SJCRH30 (cell line): Measurements from ENCODE around the gene ZNF644. TPM values are rescaled to one million over a fixed set of nuclear protein-coding genes. Genes with fewer than 3 reads are reported as not detected.
A peak's percentile ranks its signal among the peaks of the same experiment; 100 is the strongest.

ENCODE experiments used
- DNase-seq, 2 experiments: peaks; one replicate each; pipeline ENCODE4 v3.0.0-alpha.2; 2015 to 2020
- H3K27ac ChIP-seq: fragments of 250-450 bp; sonication (Bioruptor Pico); 2 replicates; pipeline ENCODE4 v1.5.1; 2020; ENCODE audit warnings: mild to moderate bottlenecking, moderate library complexity
- H3K27me3 ChIP-seq: fragments of 250-450 bp; sonication (Bioruptor Pico); 2 replicates; pipeline ENCODE4 v1.5.1; 2020; ENCODE audit warnings: mild to moderate bottlenecking, moderate library complexity
- H3K36me3 ChIP-seq: fragments of 250-450 bp; sonication (Bioruptor Pico); 2 replicates; pipeline ENCODE4 v1.5.1; 2020; ENCODE audit warnings: mild to moderate bottlenecking, moderate library complexity
- H3K4me1 ChIP-seq: fragments of 250-450 bp; sonication (Bioruptor Pico); 2 replicates; pipeline ENCODE4 v1.5.1; 2020; ENCODE audit warnings: mild to moderate bottlenecking, moderate library complexity
- H3K4me3 ChIP-seq: fragments of 250-450 bp; sonication (Bioruptor Pico); 2 replicates; pipeline ENCODE4 v1.5.1; 2020; ENCODE audit warnings: mild to moderate bottlenecking, moderate library complexity
- H3K9me3 ChIP-seq: fragments of 250-450 bp; sonication (Bioruptor Pico); replicated peaks from 2 replicates; pipeline ENCODE4 v1.5.1; 2020; ENCODE audit warnings: mild to moderate bottlenecking, moderate library complexity
- total RNA-seq: library from RNA; depleted of rRNA; stranded (reverse); fragments of >200 nt; shearing (Covaris generic); gene quantifications from 2 replicates; pipeline ENCODE4 v1.2.3, GENCODE V29; 2014

ZNF644 gene
- total RNA-seq, 1 experiment from 2014 or later, result 86.4 TPM

DNA sequence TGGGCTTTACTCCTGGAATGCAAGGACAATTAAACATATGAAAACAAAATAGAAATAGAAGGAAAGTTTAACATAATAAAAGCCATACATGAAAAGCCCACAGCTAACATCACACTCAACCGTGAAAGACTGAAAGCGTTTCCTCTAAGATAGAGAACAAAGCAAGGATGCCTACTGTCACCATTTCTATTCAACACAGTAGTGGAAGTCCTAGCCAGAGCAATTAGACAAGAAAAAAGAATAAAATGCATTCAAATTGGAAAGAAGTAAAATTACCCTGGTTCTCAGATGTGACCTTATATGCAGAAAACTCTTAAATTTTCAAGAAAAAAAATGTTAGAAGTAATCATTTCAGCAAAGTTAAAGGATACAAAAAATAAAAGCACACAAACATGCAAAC is 34.0 kb downstream of the ZNF644 start:
- Histone ChIP-seq H3K27me3 (no peaks in the 10 kb centered on the region), H3K27ac (no peak overlapping the region), H3K4me3 (no peak overlapping the region), H3K4me1 (no peaks in the 10 kb centered on the region), H3K9me3 (peaks cover 8% of the 10 kb centered on the region; the same call in 1 of the 2 replicates), H3K36me3 (peaks cover 24% of the 10 kb centered on the region)
- no peak for DNase-seq

DNA sequence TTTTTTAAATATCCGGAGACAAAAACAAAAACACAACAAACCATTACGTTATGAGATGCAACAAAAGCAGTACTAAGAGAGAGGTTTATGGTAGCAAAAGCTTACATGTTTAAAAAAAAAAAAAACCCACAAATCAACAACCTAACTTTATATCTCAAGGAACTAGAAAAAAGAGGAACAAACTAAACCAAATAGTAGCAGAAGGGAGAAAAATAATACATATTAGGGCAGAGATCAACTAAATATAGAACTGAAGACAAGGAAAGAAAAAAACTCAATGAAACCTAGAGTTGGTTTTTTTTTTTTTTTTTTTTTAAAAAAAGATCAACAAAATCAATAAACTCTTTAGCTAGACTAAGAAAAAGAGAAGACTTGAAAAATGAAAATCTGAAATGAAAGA is 34.9 kb downstream of the ZNF644 start:
- peaks cover 28% of the 10 kb centered on the region for H3K36me3 ChIP-seq
- no peak for DNase-seq
- H3K27ac ChIP-seq, result no peak overlapping the region
- H3K9me3 ChIP-seq, result peaks cover 8% of the 10 kb centered on the region; the same call in 1 of the 2 replicates
- H3K4me1 ChIP-seq, result no peaks in the 10 kb centered on the region
- no peak overlapping the region for H3K4me3 ChIP-seq
- H3K27me3 ChIP-seq, result no peaks in the 10 kb centered on the region

DNA sequence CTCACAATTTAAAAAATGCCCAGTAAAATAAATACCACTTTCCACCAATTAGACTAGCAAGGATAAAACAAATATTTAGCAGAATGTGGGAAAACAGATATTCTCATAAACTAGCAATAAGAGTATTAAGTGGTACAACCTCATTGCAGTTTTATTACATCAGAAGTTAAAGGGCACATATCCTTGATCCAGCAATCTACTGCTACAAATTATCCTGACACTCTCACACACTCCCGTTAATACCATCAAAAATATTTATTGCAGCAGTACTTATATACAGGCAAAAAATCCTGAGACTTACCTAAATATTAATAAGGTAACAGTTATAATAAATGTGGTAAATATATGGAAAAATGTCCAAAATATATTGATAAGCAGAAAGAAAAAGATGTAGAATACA is 44.3 kb downstream of the ZNF644 start:
- Histone ChIP-seq H3K4me1 (0 out of 2 replicates have a peak, but pooled peaks cover 3% of the 10 kb centered on the region), H3K4me3 (no peak overlapping the region), H3K27ac (no peak overlapping the region), H3K27me3 (no peaks in the 10 kb centered on the region), H3K9me3 (no peaks in the 10 kb centered on the region), H3K36me3 (peaks cover 29% of the 10 kb centered on the region)
- DNase-seq, result no peak

DNA sequence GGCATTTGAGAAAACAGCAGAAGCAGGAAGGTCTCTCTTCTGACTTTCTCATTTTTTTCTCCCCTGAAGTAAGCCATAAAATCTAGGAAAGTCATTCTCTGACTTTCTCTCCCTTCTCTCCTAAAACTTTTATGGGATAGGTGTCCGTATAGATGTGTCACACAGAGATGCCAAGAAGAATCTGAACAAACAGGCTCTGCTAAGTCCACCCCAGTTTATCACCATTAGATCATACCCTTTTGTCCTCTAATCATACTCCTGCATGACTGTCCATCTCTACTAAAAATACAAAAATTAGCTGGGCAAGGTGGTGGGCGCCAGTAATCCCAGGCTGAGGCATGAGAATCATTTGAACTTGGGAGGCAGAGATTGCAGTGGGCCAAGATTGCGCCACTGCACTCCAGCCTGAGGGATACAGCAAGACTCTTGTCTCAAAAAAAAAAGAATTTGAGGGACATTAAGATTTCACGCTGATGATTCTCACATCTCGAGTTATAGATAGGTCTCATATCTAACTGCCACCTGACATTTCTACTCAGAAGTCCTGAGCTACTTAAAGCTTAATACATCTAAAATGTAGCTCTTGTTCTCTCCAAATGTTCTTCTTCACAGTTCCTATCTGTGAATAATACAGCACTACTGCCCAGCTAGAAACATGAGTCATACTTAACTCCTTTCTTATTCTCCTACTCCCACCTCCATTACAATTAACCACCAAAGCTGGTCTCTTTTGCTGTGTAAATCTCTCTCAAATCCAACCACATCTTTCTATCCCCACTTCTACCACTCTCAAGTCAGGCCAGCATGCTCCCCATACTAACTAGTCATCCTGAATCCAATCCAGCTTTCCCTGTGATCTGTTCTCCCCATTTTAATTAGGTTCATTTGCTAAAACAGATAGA is 47.7 kb downstream of the ZNF644 start:
- no peak for DNase-seq
- H3K36me3 ChIP-seq, result peaks cover 30% of the 10 kb centered on the region
- no peaks in the 10 kb centered on the region for H3K27me3 ChIP-seq
- H3K4me3 ChIP-seq, result no peak overlapping the region
- H3K9me3 ChIP-seq, result no peaks in the 10 kb centered on the region
- H3K4me1 ChIP-seq, result 0 out of 2 replicates have a peak, but pooled peaks cover 3% of the 10 kb centered on the region
- no peak overlapping the region for H3K27ac ChIP-seq

DNA sequence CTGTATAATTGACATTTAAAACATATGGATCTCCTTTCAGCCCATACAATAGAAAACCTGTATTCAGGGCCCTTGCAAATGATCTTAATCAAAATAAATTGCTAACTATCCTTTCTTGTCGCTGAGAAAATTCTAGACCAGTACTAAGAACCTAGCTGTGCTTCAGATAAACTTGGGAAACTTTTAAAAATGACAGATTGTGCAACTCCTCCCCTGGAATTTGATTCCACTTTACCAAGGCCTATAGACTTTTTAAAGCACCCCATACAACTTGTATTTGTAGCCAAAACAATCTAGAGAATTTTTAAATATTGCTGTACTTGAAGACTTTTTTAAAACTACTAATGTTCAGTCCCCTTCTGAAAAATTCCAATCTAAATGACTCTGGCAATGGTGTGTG is 51.6 kb downstream of the ZNF644 start:
- DNase-seq, result no peak
- no peaks in the 10 kb centered on the region for H3K27me3 ChIP-seq
- H3K9me3 ChIP-seq, result no peaks in the 10 kb centered on the region
- no peak overlapping the region for H3K4me3 ChIP-seq
- peaks cover 18% of the 10 kb centered on the region for H3K36me3 ChIP-seq
- H3K27ac ChIP-seq, result no peak overlapping the region
- H3K4me1 ChIP-seq, result 0 out of 2 replicates have a peak, but pooled peaks cover 3% of the 10 kb centered on the region

DNA sequence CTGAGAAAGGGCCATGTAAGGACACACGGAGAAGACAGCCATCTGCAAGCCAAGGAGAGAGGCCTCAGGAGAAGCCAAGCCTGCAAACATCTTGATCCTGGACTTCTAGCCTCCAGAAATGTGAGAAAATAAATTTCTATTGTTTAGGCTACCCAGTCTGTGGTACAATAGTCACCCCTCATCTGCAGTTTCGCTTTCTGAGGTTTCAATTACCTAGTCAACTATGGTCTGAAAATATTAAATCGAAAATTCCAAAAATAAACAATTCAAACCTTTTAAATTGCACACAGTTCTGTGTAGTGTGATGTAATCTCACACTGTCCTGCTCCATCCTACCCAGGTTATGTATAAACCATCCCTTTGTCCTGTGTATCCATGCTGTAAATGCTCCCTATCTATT is 52.6 kb downstream of the ZNF644 start:
- Histone ChIP-seq H3K36me3 (peaks cover 15% of the 10 kb centered on the region), H3K27ac (no peak overlapping the region), H3K27me3 (no peaks in the 10 kb centered on the region), H3K4me1 (no peaks in the 10 kb centered on the region), H3K4me3 (no peak overlapping the region), H3K9me3 (no peaks in the 10 kb centered on the region)
- no peak for DNase-seq

DNA sequence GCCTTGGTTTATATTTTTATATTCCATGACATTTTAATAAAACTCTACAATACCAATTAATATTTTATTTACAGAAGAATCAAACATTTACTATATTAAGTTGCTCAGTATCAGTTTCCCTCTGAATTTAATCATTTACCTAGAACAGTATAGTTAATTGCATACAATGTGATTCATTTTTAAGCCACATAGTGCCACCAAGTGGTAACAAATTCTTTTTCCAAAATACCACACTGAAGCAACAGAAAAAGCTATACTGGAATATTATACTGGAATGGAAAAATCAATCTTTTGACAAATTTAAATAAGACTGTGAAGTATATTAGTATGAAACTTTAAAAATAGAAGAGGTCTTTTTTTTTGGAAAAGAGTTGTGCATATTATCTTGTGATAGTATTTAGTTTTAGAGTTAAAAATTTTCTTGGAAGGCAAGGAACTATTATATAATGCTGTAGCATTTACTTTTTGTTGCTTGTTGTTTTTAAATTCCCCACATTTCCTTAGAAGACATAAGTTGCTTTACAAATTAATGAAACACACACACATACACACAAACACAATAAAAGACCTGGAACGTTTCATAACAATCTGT is 57.3 kb downstream of the ZNF644 start:
- Histone ChIP-seq H3K27me3 (no peaks in the 10 kb centered on the region), H3K27ac (no peak overlapping the region), H3K9me3 (0 out of 2 replicates have a peak, but pooled peaks cover under 1% of the 10 kb centered on the region), H3K4me3 (no peak overlapping the region), H3K36me3 (peaks cover 7% of the 10 kb centered on the region), H3K4me1 (no peaks in the 10 kb centered on the region)
- peak in 1 of 2 experiments; percentile 39 for DNase-seq

DNA sequence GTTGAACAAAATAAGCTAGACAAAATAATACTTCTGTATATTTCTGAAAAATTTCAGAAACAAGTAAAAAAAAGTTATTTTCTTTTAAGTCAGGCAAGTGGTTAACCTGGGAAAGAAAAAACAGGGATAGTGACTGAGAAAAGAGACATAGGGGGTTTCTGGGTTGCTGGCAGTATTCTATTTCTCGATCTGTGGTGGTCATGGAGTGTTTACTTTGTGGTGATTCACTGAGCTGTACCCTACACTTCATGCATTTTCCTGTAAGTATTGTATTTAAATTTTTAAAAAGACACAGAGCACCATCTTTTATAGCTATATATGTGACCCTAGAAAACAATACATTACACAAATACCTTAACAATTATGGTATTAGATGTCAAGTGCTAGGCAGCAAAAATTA is 58.2 kb downstream of the ZNF644 start:
- no peaks in the 10 kb centered on the region for H3K4me1 ChIP-seq
- H3K27ac ChIP-seq, result no peak overlapping the region
- DNase-seq, result no peak
- 0 out of 2 replicates have a peak, but pooled peaks cover 3% of the 10 kb centered on the region for H3K9me3 ChIP-seq
- H3K27me3 ChIP-seq, result no peaks in the 10 kb centered on the region
- H3K4me3 ChIP-seq, result no peak overlapping the region
- H3K36me3 ChIP-seq, result peaks cover 10% of the 10 kb centered on the region

DNA sequence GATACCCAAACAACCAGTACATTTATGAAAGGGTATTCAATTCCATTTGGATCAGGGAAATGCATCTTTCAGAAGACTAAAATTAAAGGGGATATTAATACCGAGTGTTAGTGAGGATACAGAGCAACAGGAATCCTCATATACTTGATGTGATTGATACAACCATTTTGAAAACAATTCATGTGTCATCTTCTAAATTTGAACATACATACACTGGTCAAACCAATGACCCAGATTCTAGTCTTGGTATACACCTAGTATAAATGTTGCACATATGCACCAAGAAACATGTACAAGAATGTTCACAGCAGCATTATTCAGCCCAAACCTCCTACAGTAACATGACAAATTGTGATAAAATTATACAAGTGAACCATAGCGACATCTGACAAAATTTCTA is 58.6 kb downstream of the ZNF644 start:
- Histone ChIP-seq H3K4me1 (no peaks in the 10 kb centered on the region), H3K4me3 (no peak overlapping the region), H3K36me3 (peaks cover 10% of the 10 kb centered on the region), H3K27ac (no peak overlapping the region), H3K9me3 (0 out of 2 replicates have a peak, but pooled peaks cover 3% of the 10 kb centered on the region), H3K27me3 (no peaks in the 10 kb centered on the region)
- DNase-seq, result no peak

DNA sequence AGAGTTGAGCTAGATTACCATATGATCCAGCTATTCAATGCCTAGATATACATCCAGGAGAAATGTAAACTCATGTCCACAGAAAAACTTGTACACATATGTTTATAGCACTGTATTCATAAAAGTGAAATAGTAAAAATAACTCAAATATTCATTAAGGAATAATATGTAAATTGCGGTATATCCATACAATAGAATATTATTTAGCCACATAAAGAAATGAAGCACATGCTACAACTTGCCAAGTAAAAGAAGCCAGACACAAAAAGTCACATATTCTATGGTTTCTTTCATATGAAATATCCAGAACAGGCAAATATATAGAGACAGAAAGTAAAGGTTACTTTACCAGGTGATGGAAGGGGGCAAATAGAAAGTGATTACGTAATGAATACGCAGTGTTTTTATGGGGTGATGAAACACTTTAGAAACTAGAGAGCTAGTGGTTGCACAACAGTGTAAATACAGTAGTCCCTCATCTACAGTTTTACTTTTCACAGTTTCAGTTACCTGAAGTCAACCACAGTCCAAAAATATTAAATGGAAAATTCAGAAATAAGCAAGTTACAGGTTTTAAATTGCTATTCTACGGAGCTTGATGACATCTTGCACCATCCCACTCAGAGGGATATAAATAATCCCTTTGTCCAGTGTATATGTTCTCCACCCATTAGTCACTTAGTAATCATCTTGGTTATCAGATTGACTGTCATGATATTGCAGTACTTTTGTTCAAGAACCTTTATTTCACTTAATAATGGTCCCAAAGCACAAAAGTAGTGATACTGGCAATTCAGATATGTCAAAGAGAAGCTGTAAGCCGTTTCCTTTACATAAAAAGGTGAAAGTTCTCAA is 62.3 kb downstream of the ZNF644 start:
- DNase-seq, result no peak
- H3K36me3 ChIP-seq, result peaks cover 25% of the 10 kb centered on the region
- H3K27me3 ChIP-seq, result no peaks in the 10 kb centered on the region
- H3K4me3 ChIP-seq, result no peak overlapping the region
- H3K9me3 ChIP-seq, result 0 out of 2 replicates have a peak, but pooled peaks cover 6% of the 10 kb centered on the region
- H3K4me1 ChIP-seq, result peaks cover 7% of the 10 kb centered on the region; the same call in 1 of the 2 replicates
- H3K27ac ChIP-seq, result no peak overlapping the region

DNA sequence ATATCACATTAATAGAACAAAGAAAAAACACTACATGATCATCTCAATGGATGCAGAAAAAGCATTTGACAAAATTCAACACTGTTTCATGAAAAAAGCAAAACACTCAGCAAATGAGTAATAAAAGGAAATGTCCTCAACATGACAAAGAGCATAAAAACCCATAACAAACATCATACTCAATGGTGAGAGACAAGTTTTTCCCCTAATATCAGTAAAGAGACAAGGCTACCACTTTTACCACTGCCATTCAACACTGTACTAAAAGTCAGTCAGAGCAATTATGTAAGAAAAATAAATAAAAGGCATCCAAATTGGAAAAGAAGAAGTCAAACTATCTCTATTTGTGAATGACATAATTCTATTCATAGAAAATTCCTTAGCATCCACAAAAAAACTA is 64.3 kb downstream of the ZNF644 start:
- Histone ChIP-seq H3K4me3 (no peak overlapping the region), H3K27me3 (no peaks in the 10 kb centered on the region), H3K4me1 (peaks cover 7% of the 10 kb centered on the region; the same call in 1 of the 2 replicates), H3K36me3 (peaks cover 25% of the 10 kb centered on the region), H3K9me3 (0 out of 2 replicates have a peak, but pooled peaks cover 6% of the 10 kb centered on the region), H3K27ac (no peak overlapping the region)
- no peak for DNase-seq

DNA sequence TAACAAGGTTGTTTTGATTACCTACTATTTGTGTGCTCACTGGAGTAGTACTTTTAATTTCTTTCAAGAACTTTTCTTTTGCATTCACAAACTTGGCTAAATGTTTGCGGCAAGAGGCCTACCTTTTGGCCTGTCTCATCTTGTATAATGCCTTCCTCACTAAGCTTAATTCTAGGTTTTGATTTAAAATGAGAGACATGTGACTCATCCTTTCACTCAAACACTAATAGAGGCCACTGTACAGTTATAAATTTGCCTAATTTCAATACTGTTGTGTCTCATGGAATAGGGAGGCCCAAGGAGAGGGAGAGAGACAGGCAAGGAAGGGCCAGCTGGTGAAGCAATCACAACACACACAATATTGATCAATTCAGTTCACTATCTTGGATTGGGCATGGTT is 66.1 kb downstream of the ZNF644 start:
- no peak overlapping the region for H3K27ac ChIP-seq
- no peaks in the 10 kb centered on the region for H3K27me3 ChIP-seq
- peaks cover 7% of the 10 kb centered on the region; the same call in 1 of the 2 replicates for H3K4me1 ChIP-seq
- H3K9me3 ChIP-seq, result 0 out of 2 replicates have a peak, but pooled peaks cover 6% of the 10 kb centered on the region
- peaks cover 22% of the 10 kb centered on the region for H3K36me3 ChIP-seq
- H3K4me3 ChIP-seq, result no peak overlapping the region
- no peak for DNase-seq

DNA sequence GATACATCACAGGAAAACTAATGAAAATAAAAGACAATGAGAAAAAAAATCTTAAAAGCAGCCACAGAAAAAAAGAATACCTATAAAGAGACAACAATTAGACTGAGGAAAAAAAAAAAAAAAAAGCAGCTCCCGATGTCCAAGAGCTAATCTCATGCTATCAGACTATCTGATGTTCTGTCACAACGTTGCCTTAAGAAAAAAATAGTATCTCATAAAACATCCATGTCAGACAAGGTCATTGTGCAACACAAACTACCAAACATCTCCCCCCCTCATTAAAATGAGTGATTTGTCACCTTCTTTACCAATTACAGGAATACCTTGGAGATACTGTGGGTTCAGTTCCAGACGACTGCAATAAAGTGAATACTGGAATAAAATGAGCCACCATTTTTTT is 68.9 kb downstream of the ZNF644 start:
- H3K36me3 ChIP-seq, result peaks cover 16% of the 10 kb centered on the region
- no peak for DNase-seq
- H3K9me3 ChIP-seq, result 0 out of 2 replicates have a peak, but pooled peaks cover 3% of the 10 kb centered on the region
- H3K4me3 ChIP-seq, result no peak overlapping the region
- peaks cover 7% of the 10 kb centered on the region; the same call in 1 of the 2 replicates for H3K4me1 ChIP-seq
- H3K27me3 ChIP-seq, result no peaks in the 10 kb centered on the region
- H3K27ac ChIP-seq, result no peak overlapping the region

DNA sequence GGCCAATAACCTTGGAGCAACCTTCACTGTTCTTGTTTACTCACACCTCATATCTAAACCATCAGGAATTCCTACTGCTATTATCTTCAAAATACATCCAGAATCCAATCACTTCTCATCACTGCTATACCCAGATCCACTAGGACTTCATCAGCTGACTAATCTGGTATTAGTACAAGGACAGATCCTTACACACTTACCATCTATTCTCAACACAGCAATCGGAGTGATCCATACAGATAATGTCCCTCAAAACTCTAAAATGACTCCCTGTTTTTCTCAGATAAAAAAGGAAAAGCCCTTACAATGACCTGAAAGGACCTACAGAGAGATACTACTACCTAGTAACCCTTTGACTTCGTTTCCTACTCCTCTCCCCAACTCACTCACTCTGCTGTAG is 70.8 kb downstream of the ZNF644 start:
- no peaks in the 10 kb centered on the region for H3K9me3 ChIP-seq
- no peak for DNase-seq
- H3K4me1 ChIP-seq, result no peaks in the 10 kb centered on the region
- H3K4me3 ChIP-seq, result no peak overlapping the region
- H3K36me3 ChIP-seq, result peaks cover 18% of the 10 kb centered on the region
- no peak overlapping the region for H3K27ac ChIP-seq
- no peaks in the 10 kb centered on the region for H3K27me3 ChIP-seq
